Liver (tissue), 2 donors: Measurements from ENCODE around the gene VNN1.

ENCODE experiments used
- CTCF ChIP-seq: fragments of 150-350 bp; IDR thresholded peaks from 2 replicates; pipeline ENCODE4 v1.5.1; 2017; ENCODE audit warnings: improper control_type of control experiment, low read depth, low read length; ENCODE audit not compliant: missing input control
- TF ChIP-seq, protein P1 (sequence below): IDR thresholded peaks from 2 replicates; pipeline ENCODE4 v1.6.1; 2016; ENCODE audit warnings: antibody characterized with exemption, mild to moderate bottlenecking
- donor health status: healthy.

DNA sequence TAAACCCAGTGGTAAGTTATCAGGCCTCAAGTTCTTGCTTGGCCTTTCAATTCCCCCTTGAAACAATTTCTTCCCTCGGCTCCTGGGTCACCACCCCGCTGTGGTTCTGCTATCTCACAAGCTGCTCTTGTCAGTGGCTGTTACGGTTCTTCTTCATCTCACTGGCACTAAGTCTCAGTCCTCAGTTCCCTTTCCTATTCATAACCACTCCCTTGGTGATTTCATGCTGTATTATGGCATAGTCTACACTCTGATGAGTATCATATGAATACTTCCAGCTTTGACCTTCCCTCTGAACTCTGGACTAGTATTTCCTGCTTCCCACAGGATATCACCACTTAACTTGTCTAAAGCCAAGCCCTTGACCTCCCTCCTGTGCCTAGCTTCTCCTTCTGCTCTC, 62.8 kb downstream of the VNN1 start:
- TF ChIP-seq CTCF, result no peak
- TF ChIP-seq, protein P1, sequence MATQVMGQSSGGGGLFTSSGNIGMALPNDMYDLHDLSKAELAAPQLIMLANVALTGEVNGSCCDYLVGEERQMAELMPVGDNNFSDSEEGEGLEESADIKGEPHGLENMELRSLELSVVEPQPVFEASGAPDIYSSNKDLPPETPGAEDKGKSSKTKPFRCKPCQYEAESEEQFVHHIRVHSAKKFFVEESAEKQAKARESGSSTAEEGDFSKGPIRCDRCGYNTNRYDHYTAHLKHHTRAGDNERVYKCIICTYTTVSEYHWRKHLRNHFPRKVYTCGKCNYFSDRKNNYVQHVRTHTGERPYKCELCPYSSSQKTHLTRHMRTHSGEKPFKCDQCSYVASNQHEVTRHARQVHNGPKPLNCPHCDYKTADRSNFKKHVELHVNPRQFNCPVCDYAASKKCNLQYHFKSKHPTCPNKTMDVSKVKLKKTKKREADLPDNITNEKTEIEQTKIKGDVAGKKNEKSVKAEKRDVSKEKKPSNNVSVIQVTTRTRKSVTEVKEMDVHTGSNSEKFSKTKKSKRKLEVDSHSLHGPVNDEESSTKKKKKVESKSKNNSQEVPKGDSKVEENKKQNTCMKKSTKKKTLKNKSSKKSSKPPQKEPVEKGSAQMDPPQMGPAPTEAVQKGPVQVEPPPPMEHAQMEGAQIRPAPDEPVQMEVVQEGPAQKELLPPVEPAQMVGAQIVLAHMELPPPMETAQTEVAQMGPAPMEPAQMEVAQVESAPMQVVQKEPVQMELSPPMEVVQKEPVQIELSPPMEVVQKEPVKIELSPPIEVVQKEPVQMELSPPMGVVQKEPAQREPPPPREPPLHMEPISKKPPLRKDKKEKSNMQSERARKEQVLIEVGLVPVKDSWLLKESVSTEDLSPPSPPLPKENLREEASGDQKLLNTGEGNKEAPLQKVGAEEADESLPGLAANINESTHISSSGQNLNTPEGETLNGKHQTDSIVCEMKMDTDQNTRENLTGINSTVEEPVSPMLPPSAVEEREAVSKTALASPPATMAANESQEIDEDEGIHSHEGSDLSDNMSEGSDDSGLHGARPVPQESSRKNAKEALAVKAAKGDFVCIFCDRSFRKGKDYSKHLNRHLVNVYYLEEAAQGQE, result no peak
